ENCODE results near the gene TECPR1.

DNA sequence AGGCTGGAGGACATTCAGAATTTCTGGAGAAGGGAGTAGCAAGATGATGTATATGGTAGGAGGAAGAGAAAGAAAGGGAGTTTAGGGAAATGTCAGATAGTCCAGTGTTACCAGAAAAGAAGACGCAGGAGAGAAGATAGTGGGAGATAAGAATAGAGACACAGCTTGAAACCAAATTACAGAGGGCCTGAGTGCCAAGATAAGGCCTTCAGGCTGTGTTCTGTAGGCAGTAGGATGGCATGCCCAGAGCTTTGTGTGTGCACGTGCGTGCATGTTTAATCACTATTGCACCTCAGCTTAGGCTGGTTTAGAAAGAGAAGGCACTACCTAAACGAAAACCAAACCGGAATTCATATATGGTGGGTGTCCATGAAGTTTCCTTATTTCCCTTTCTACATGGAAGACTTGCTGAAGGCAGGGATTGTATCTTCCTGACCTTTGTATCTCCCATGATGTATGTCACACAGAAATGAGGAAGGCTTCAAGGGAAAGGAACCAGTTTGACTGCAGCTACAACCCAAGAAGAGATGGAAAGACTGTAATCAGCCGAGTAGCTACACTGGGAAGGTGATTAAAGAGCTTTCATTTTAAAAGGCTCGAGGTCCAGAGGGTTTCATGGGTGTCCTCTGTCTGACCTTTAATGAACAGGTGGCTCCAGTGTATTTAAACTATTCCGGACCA, 76.6 kb downstream of the TECPR1 start:
- TF ChIP-seq EHF (CRISPR knock-in tag; IDR thresholded peaks at IDR 0.05) (no peak), POLR2A (IDR thresholded peaks at IDR 0.05; ENCODE audit: low read length) (no peak), SREBF2 (IDR thresholded peaks at IDR 0.05) (no peak), JUN (IDR thresholded peaks at IDR 0.05) (no peak), RCOR1 (IDR thresholded peaks at IDR 0.05; ENCODE audit: low read depth, low read length) (no peak)
- TF ChIP-seq, protein P1, sequence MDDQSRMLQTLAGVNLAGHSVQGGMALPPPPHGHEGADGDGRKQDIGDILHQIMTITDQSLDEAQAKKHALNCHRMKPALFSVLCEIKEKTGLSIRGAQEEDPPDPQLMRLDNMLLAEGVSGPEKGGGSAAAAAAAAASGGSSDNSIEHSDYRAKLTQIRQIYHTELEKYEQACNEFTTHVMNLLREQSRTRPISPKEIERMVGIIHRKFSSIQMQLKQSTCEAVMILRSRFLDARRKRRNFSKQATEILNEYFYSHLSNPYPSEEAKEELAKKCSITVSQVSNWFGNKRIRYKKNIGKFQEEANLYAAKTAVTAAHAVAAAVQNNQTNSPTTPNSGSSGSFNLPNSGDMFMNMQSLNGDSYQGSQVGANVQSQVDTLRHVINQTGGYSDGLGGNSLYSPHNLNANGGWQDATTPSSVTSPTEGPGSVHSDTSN (IDR thresholded peaks at IDR 0.05) = no peak
- TF ChIP-seq, protein P2, sequence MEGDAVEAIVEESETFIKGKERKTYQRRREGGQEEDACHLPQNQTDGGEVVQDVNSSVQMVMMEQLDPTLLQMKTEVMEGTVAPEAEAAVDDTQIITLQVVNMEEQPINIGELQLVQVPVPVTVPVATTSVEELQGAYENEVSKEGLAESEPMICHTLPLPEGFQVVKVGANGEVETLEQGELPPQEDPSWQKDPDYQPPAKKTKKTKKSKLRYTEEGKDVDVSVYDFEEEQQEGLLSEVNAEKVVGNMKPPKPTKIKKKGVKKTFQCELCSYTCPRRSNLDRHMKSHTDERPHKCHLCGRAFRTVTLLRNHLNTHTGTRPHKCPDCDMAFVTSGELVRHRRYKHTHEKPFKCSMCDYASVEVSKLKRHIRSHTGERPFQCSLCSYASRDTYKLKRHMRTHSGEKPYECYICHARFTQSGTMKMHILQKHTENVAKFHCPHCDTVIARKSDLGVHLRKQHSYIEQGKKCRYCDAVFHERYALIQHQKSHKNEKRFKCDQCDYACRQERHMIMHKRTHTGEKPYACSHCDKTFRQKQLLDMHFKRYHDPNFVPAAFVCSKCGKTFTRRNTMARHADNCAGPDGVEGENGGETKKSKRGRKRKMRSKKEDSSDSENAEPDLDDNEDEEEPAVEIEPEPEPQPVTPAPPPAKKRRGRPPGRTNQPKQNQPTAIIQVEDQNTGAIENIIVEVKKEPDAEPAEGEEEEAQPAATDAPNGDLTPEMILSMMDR (IDR thresholded peaks at IDR 0.05) = no peak
- TF ChIP-seq, protein P3, sequence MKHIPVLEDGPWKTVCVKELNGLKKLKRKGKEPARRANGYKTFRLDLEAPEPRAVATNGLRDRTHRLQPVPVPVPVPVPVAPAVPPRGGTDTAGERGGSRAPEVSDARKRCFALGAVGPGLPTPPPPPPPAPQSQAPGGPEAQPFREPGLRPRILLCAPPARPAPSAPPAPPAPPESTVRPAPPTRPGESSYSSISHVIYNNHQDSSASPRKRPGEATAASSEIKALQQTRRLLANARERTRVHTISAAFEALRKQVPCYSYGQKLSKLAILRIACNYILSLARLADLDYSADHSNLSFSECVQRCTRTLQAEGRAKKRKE (CRISPR knock-in tag; IDR thresholded peaks at IDR 0.05; ENCODE audit: low read depth) = no peak
- TF ChIP-seq, protein P4, sequence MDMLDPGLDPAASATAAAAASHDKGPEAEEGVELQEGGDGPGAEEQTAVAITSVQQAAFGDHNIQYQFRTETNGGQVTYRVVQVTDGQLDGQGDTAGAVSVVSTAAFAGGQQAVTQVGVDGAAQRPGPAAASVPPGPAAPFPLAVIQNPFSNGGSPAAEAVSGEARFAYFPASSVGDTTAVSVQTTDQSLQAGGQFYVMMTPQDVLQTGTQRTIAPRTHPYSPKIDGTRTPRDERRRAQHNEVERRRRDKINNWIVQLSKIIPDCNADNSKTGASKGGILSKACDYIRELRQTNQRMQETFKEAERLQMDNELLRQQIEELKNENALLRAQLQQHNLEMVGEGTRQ (IDR thresholded peaks at IDR 0.05) = no peak
- TF ChIP-seq, protein P5, sequence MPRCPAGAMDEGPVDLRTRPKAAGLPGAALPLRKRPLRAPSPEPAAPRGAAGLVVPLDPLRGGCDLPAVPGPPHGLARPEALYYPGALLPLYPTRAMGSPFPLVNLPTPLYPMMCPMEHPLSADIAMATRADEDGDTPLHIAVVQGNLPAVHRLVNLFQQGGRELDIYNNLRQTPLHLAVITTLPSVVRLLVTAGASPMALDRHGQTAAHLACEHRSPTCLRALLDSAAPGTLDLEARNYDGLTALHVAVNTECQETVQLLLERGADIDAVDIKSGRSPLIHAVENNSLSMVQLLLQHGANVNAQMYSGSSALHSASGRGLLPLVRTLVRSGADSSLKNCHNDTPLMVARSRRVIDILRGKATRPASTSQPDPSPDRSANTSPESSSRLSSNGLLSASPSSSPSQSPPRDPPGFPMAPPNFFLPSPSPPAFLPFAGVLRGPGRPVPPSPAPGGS (IDR thresholded peaks at IDR 0.05) = no peak
